ENCODE data around the gene BICD2. TPM values are rescaled to one million over a fixed set of nuclear protein-coding genes. Genes with fewer than 3 reads are reported as not detected.

The BICD2 gene
- total and polyA plus RNA-seq, 4 donors, result 13.8 to 33.2 (median 26.4) TPM

- no peak overlapping the region for H3K4me3 ChIP-seq
- no peak for TF ChIP-seq CTCF (IDR thresholded peaks at IDR 0.05; ENCODE audit: control extremely low read depth, extremely low read depth)
- no peaks in the 10 kb centered on the region for H3K9me3 ChIP-seq (ENCODE audit: control insufficient read depth in 4 of 4, insufficient read depth in 3 of 4, low read length in 3 of 4)
- no peak overlapping the region for H3K27ac ChIP-seq (ENCODE audit: low read depth in 1 of 2, low read length in 1 of 2)
- peaks cover 16 to 53% (median 44%) of the 10 kb centered on the region in 4 donors for H3K36me3 ChIP-seq (ENCODE audit: control insufficient read depth in 4 of 4, insufficient read depth in 4 of 4, low read length in 4 of 4)
- no peak overlapping the region for H3K9ac ChIP-seq (ENCODE audit: insufficient read depth in 1 of 2, low read length in 2 of 2)
- H3K27me3 ChIP-seq (ENCODE audit: control insufficient read depth in 3 of 3, insufficient read depth in 3 of 3, low read length in 2 of 3), result no peaks in the 10 kb centered on the region
- peak in 1 of 3 donors; percentile 2 for DNase-seq
- WGBS, 2 donors, result 78 to 87% methylated on average over 8 of the region's 8 CpGs
- no peak for ATAC-seq (ENCODE audit: insufficient read depth, low FRiP score)
- peaks cover 0 to 14% (median 0%) of the 10 kb centered on the region in 5 donors for H3K4me1 ChIP-seq (ENCODE audit: control insufficient read depth in 5 of 5, insufficient read depth in 5 of 5, low read length in 5 of 5)
These were observed 43.7 kb downstream of the BICD2 start for GRCh38 chr9:92720807-92721535.

- DNase-seq (peak in 1 of 3 donors; percentile 4), ATAC-seq (ENCODE audit: insufficient read depth, low FRiP score) (no peak)
- Histone ChIP-seq H3K4me1 (ENCODE audit: control insufficient read depth in 5 of 5, insufficient read depth in 5 of 5, low read length in 5 of 5) (peaks cover 0 to 14% (median 0%) of the 10 kb centered on the region in 5 donors), H3K9me3 (ENCODE audit: control insufficient read depth in 4 of 4, insufficient read depth in 3 of 4, low read length in 3 of 4) (no peaks in the 10 kb centered on the region), H3K4me3 (no peak overlapping the region), H3K9ac (ENCODE audit: insufficient read depth in 1 of 2, low read length in 2 of 2) (no peak overlapping the region), H3K36me3 (ENCODE audit: control insufficient read depth in 4 of 4, insufficient read depth in 4 of 4, low read length in 4 of 4) (peaks cover 16 to 59% (median 48%) of the 10 kb centered on the region in 4 donors), H3K27ac (ENCODE audit: low read depth in 1 of 2, low read length in 1 of 2) (no peak overlapping the region), H3K27me3 (ENCODE audit: control insufficient read depth in 3 of 3, insufficient read depth in 3 of 3, low read length in 2 of 3) (no peaks in the 10 kb centered on the region)
- no peak for TF ChIP-seq CTCF (IDR thresholded peaks at IDR 0.05; ENCODE audit: control extremely low read depth, extremely low read depth)
- 97 to 98% methylated on average over 24 of the region's 24 CpGs for WGBS, 2 donors
These were observed 44.3 kb downstream of the BICD2 start for GRCh38 chr9:92720209-92720765.

- TF ChIP-seq CTCF (IDR thresholded peaks at IDR 0.05; ENCODE audit: control extremely low read depth, extremely low read depth), result no peak
- Histone ChIP-seq H3K36me3 (ENCODE audit: control insufficient read depth in 4 of 4, insufficient read depth in 4 of 4, low read length in 4 of 4) (peaks cover 16 to 70% (median 57%) of the 10 kb centered on the region in 4 donors), H3K9me3 (ENCODE audit: control insufficient read depth in 4 of 4, insufficient read depth in 3 of 4, low read length in 3 of 4) (peaks cover 0 to 2% (median 0%) of the 10 kb centered on the region in 4 donors), H3K4me3 (no peak overlapping the region), H3K27ac (ENCODE audit: low read depth in 1 of 2, low read length in 1 of 2) (no peak overlapping the region), H3K4me1 (ENCODE audit: control insufficient read depth in 5 of 5, insufficient read depth in 5 of 5, low read length in 5 of 5) (peaks cover 0 to 13% (median 0%) of the 10 kb centered on the region in 5 donors), H3K27me3 (ENCODE audit: control insufficient read depth in 3 of 3, insufficient read depth in 3 of 3, low read length in 2 of 3) (no peaks in the 10 kb centered on the region), H3K9ac (ENCODE audit: insufficient read depth in 1 of 2, low read length in 2 of 2) (no peak overlapping the region)
- WGBS, 2 donors, result 95% methylated on average over 34 of the region's 34 CpGs
- ATAC-seq (ENCODE audit: insufficient read depth, low FRiP score) (no peak), DNase-seq (no peak)
These were observed 45.5 kb downstream of the BICD2 start for GRCh38 chr9:92719028-92719647.
